Esophagus squamous epithelium (tissue), 5 donors: ENCODE data around the gene GJD3. TPM values are rescaled to one million over a fixed set of nuclear protein-coding genes. Genes with fewer than 3 reads are reported as not detected.

Experiments
- DNase-seq: peaks from one replicate; lab custom pipeline; 2025; lab: John Stamatoyannopoulos, UW
- H3K27ac ChIP-seq, 4 donors: fragments of 200-600 bp; sonication (generic); one replicate each; pipeline ENCODE4 v1.5.1; 2016 to 2019; ENCODE audit warnings: mild to moderate bottlenecking in 1 of 4
- H3K27me3 ChIP-seq, 4 donors: fragments of 200-600 bp; sonication (generic); 1 replicate in 3 of 4; 2 replicates in 1 of 4; pipeline versions ENCODE4 v1.5.1 to v1.6.0; 2017 to 2021; ENCODE audit warnings: antibody characterized with exemption in 1 of 4
- H3K36me3 ChIP-seq, 3 donors: fragments of 200-600 bp; sonication (generic); one replicate each; pipeline ENCODE4 v1.5.1; 2016 to 2019
- H3K4me1 ChIP-seq, 3 donors: fragments of 200-600 bp; sonication (generic); one replicate each; pipeline ENCODE4 v1.5.1; 2017 to 2019
- H3K4me3 ChIP-seq, 4 donors: fragments of 200-600 bp; sonication (generic); 1 replicate in 3 of 4; 2 replicates in 1 of 4; pipeline ENCODE4 v1.5.1; 2016 to 2019; ENCODE audit warnings: mild to moderate bottlenecking in 2 of 4, moderate library complexity in 1 of 4
- H3K9me3 ChIP-seq, 3 donors: fragments of 200-600 bp; sonication (generic); one replicate each; pipeline ENCODE4 v1.5.1; 2016 to 2019
- CTCF ChIP-seq, 6 experiments: fragments of 450-650 bp in 4 of 6; fragments of 200-600 bp in 2 of 6; sonication (generic) in 2 of 6; IDR thresholded peaks; one replicate each; pipeline ENCODE4 v1.5.1; 2016 to 2019; ENCODE audit warnings: antibody characterized with exemption in 6 of 6, mild to moderate bottlenecking in 4 of 6, moderate library complexity in 4 of 6
- POLR2A ChIP-seq, 4 donors: fragments of 450-650 bp; IDR thresholded peaks; one replicate each; pipeline ENCODE4 v1.6.1; 2017; ENCODE audit warnings: antibody characterized with exemption in 4 of 4, mild to moderate bottlenecking in 4 of 4, moderate library complexity in 3 of 4
- WGBS, 2 donors: methylation state at CpG; one replicate each; pipeline ENCODE4 v1.1.5; 2018; 5-methylcytosine and 5-hydroxymethylcytosine counted together
- intact Hi-C: fragments of 100-400 bp; cut with DNase I; formaldehyde crosslinking; loops from one replicate; pipeline ENCODE4 v1.15.0; 2022
- small RNA-seq, 4 donors: library from RNA; depleted of rRNA; stranded (forward); fragments of <200 nt; gene quantifications; one replicate each; pipeline ENCODE3, GENCODE V24; 2016
- total RNA-seq, 4 donors: library from RNA; depleted of rRNA; stranded (reverse); fragments of >200 nt; gene quantifications; one replicate each; pipeline ENCODE4 v1.1.0, GENCODE V29; 2016
- donor health status: DM: yes; HTN: yes; CAD: no.

Gene GJD3
- total RNA-seq, 4 donors from 2014 or later: 0.38 to 1.7 (median 0.47) TPM; not detected in 1

- TF ChIP-seq POLR2A (IDR thresholded peaks at IDR 0.05): no peak
- TF ChIP-seq CTCF (IDR thresholded peaks at IDR 0.05): no peak
- Histone ChIP-seq H3K4me1 (peaks cover 62 to 98% (median 90%) of the 10 kb centered on the region in 3 donors), H3K27ac (peak overlapping the region; percentile 19 to 94 (median 56)), H3K36me3 (no peaks in the 10 kb centered on the region), H3K9me3 (no peaks in the 10 kb centered on the region), H3K27me3 (no peaks in the 10 kb centered on the region), H3K4me3 (no peak overlapping the region)
- no peak for DNase-seq
- 40% methylated on average over 2 of the region's 3 CpGs; no CpG with 5 or more reads in 1 of the 2 donors for WGBS, 2 donors
- intact Hi-C loops: no loop called here
Measured at GRCh38 chr17:40314584-40314956, 50.0 kb downstream of the GJD3 start.

- Histone ChIP-seq H3K9me3 (no peaks in the 10 kb centered on the region), H3K4me1 (peaks cover 65 to 98% (median 90%) of the 10 kb centered on the region in 3 donors), H3K27ac (peak overlapping the region; percentile 19 to 94 (median 56)), H3K36me3 (no peaks in the 10 kb centered on the region), H3K4me3 (no peak overlapping the region), H3K27me3 (no peaks in the 10 kb centered on the region)
- no peak for DNase-seq
- intact Hi-C loops: no loop called here
- WGBS, 2 donors: 52 to 88% methylated on average over 3 to 5 of the region's 7 CpGs
- TF ChIP-seq POLR2A (IDR thresholded peaks at IDR 0.05) (no peak), CTCF (IDR thresholded peaks at IDR 0.05) (no peak)
Measured at GRCh38 chr17:40313668-40314583, 50.6 kb downstream of the GJD3 start.

Small RNA genes lying within 50 kb of the gene (small RNA-seq; reads per million reads assigned to genes)
- gene RF00019 (0 reads per million in 4 donors), gene RNA5SP441 (0 to 0.09 (median 0) reads per million in 4 donors)

Other genes with a start within 250 kb of the GJD3 start
- gene MSL1, start 242.8 kb downstream of the GJD3 start, total RNA-seq: 10 to 100 TPM; 41.5 to 59.9 (median 51.5) TPM
- gene CASC3, start 224.2 kb downstream of the GJD3 start, total RNA-seq: 10 to 100 TPM; 23.7 to 62.6 (median 27.8) TPM
- 100 to 1,000 TPM in 3 of 4 donors, 10 to 100 TPM in 1; 70.1 to 182 (median 144) TPM for gene RAPGEFL1, start 187.3 kb downstream of the GJD3 start, total RNA-seq
- gene WIPF2, start 145.4 kb downstream of the GJD3 start, total RNA-seq: 10 to 100 TPM in 3 of 4 donors, 1 to 10 TPM in 1; 9.8 to 13.8 (median 11.2) TPM
- 10 to 100 TPM in 2 of 4 donors, 1 to 10 TPM in 2; 2.9 to 17.8 (median 9.8) TPM for gene CDC6, start 76.9 kb downstream of the GJD3 start, total RNA-seq
- 10 to 100 TPM in 2 of 4 donors, 1 to 10 TPM in 2; 6.7 to 14.2 (median 10.8) TPM for gene RARA, start 55.6 kb downstream of the GJD3 start, total RNA-seq
- 10 to 100 TPM; 24.9 to 87.1 (median 50.6) TPM for gene TOP2A, start 53.2 kb upstream of the GJD3 start, total RNA-seq
- gene IGFBP4, start 78.7 kb upstream of the GJD3 start, total RNA-seq: 100 to 1,000 TPM in 1 of 4 donors, 10 to 100 TPM in 3; 27.1 to 154 (median 73.0) TPM
- 100 to 1,000 TPM in 1 of 4 donors, 10 to 100 TPM in 3; 34.6 to 104 (median 71.1) TPM for gene TNS4, start 136.9 kb upstream of the GJD3 start, total RNA-seq
- under 1 TPM in 3 of 4 donors, not detected in 1; 0.12 to 0.95 (median 0.53) TPM for gene CCR7, start 200.7 kb upstream of the GJD3 start, total RNA-seq